HG03280 (cell line): ENCODE results near the gene ARL4D.
"Not testable (repeated sequence)": the region's sequence is repeated elsewhere in the genome, so short reads cannot be mapped to it uniquely, and the experiment has no call there.

Experiments
- ATAC-seq: cut with Tn5 transposase; IDR thresholded peaks from one replicate; pipeline ENCODE4 v1.9.1; 2021; ENCODE audit warnings: mild to moderate bottlenecking, moderate library complexity; ENCODE audit not compliant: unreplicated experiment

The ARL4D gene

GRCh38 chr17:43398724-43399595, at the start of gene ARL4D:
ARL4D (plus strand) TSS chr17:43398993; CDS start chr17:43399733, 740 bp downstream.
- peak; percentile 61 for ATAC-seq

GRCh38 chr17:43349142-43349541, 49.7 kb upstream of the ARL4D start:
- ATAC-seq: no peak

- no peak for ATAC-seq
Measured at GRCh38 chr17:43350888-43351361, 47.9 kb upstream of the ARL4D start.

- no peak for ATAC-seq
Measured at GRCh38 chr17:43351691-43352090, 47.1 kb upstream of the ARL4D start.

- ATAC-seq: no peak
Measured at GRCh38 chr17:43352579-43353331, 46.0 kb upstream of the ARL4D start.

GRCh38 chr17:43353393-43353792, 45.4 kb upstream of the ARL4D start:
- no peak for ATAC-seq

- ATAC-seq: no peak
Measured at GRCh38 chr17:43354371-43354770, 44.4 kb upstream of the ARL4D start.

- no peak for ATAC-seq
Measured at GRCh38 chr17:43356450-43356849, 42.3 kb upstream of the ARL4D start.

GRCh38 chr17:43356999-43357398, 41.8 kb upstream of the ARL4D start:
- no peak for ATAC-seq

GRCh38 chr17:43359469-43360110, 39.2 kb upstream of the ARL4D start:
- ATAC-seq: no peak

GRCh38 chr17:43360376-43360738, 38.4 kb upstream of the ARL4D start:
- no peak for ATAC-seq

GRCh38 chr17:43360739-43361505, 37.9 kb upstream of the ARL4D start:
- ATAC-seq: peak; percentile 69

GRCh38 chr17:43363181-43363925, 35.4 kb upstream of the ARL4D start:
- ATAC-seq: no peak

- no peak for ATAC-seq
Measured at GRCh38 chr17:43363926-43364285, 34.9 kb upstream of the ARL4D start.

- no peak for ATAC-seq
Measured at GRCh38 chr17:43365356-43365755, 33.4 kb upstream of the ARL4D start.

GRCh38 chr17:43365921-43366320, 32.9 kb upstream of the ARL4D start:
- not testable (repeated sequence) for ATAC-seq

- ATAC-seq: no peak
Measured at GRCh38 chr17:43366891-43367736, 31.7 kb upstream of the ARL4D start.

GRCh38 chr17:43367737-43368242, 31.0 kb upstream of the ARL4D start:
- ATAC-seq: peak; percentile 38
